Measurements from ENCODE around the gene RNASE12.

DNA sequence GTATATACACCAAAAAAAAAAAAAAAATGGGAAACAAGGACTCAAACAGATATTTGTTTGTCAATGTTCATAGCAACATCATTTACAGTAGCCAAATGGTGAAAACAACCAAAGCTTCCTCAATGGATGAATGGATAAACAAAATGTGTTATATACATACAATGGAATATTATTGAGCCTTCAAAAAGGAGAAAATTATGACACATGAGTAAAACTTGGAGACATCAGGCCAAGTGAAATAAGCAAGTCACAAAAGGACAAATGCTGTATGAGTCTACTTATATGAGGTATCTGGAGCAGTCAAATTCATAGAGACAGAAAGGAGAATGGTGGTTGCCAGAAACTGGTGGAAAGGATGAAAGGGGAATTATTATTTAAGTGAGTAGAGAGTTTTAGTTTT, 38.2 kb downstream of the RNASE12 start:
- TF ChIP-seq, protein P1, sequence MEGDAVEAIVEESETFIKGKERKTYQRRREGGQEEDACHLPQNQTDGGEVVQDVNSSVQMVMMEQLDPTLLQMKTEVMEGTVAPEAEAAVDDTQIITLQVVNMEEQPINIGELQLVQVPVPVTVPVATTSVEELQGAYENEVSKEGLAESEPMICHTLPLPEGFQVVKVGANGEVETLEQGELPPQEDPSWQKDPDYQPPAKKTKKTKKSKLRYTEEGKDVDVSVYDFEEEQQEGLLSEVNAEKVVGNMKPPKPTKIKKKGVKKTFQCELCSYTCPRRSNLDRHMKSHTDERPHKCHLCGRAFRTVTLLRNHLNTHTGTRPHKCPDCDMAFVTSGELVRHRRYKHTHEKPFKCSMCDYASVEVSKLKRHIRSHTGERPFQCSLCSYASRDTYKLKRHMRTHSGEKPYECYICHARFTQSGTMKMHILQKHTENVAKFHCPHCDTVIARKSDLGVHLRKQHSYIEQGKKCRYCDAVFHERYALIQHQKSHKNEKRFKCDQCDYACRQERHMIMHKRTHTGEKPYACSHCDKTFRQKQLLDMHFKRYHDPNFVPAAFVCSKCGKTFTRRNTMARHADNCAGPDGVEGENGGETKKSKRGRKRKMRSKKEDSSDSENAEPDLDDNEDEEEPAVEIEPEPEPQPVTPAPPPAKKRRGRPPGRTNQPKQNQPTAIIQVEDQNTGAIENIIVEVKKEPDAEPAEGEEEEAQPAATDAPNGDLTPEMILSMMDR (IDR thresholded peaks at IDR 0.05): no peak
- TF ChIP-seq POLR2A (IDR thresholded peaks at IDR 0.05): no peak
